Activated B cell treated with CpG ODN at 0.5 μM for 24 hours (primary cell): ENCODE measurements around the gene ANXA2R. TPM values are rescaled to one million over a fixed set of nuclear protein-coding genes. Genes with fewer than 3 reads are reported as not detected.

ENCODE experiments used
- ATAC-seq: fragments of 200-7000 bp; cut with Tn5 transposase; one replicate; pipeline ENCODE4 v1.10.0; 2021; ENCODE audit warnings: low read depth, mild to moderate bottlenecking, moderate library complexity
- CTCF ChIA-PET: fragments of 350-600 bp; sonication (Branson Sonifier 250); formaldehyde crosslinking; loops from one replicate; lab custom pipeline; 2021; ENCODE audit warnings: antibody characterized with exemption; lab: Charles Lee
- POLR2A ChIA-PET: fragments of 350-600 bp; sonication (Branson Sonifier 250); formaldehyde crosslinking; loops from one replicate; lab custom pipeline; 2021; ENCODE audit warnings: antibody characterized with exemption; lab: Charles Lee
- DNase-seq: peaks from one replicate; pipeline ENCODE4 v3.0.0; 2022
- H3K27ac Mint-ChIP-seq: one replicate; pipeline ENCODE4 v1.8.0; 2020; ENCODE audit warnings: mixed read lengths
- H3K27me3 Mint-ChIP-seq: one replicate; pipeline ENCODE4 v1.8.0; 2021; ENCODE audit warnings: mixed read lengths
- H3K36me3 Mint-ChIP-seq: one replicate; pipeline ENCODE4 v1.8.0; 2021; ENCODE audit warnings: low read depth, mixed read lengths
- H3K4me1 Mint-ChIP-seq: one replicate; pipeline ENCODE4 v1.8.0; 2021; ENCODE audit warnings: mixed read lengths
- H3K4me3 Mint-ChIP-seq: one replicate; pipeline ENCODE4 v1.8.0; 2020; ENCODE audit warnings: mild to moderate bottlenecking, mixed read lengths
- H3K9me3 Mint-ChIP-seq: one replicate; pipeline ENCODE4 v1.8.0; 2020; ENCODE audit warnings: mixed read lengths
- CTCF ChIP-seq: fragments of 200-600 bp; IDR thresholded peaks from one replicate; pipeline ENCODE4 v1.8.0; 2022; ENCODE audit warnings: antibody characterized with exemption, mild to moderate bottlenecking
- intact Hi-C: fragments of 100-400 bp; cut with micrococcal nuclease; formaldehyde crosslinking; loops from one replicate; pipeline ENCODE4 v1.15.1; 2024
- total RNA-seq: library from RNA; stranded (reverse); gene quantifications from 2 replicates; pipeline ENCODE4 v1.2.3, GENCODE V29; 2022

The ANXA2R gene
- total RNA-seq, 1 donor from 2014 or later, result 7.9 TPM

- intact Hi-C loops, result loop anchor here (2.0 to 5.0 kb wide), 4 partner anchors 13 to 595 kb away; partner anchors contain the start of genes NNT, PAIP1 and TMEM267
- CTCF ChIA-PET, result interaction anchor here (0.8 to 4.5 kb wide), 7 partner anchors 10 to 58 kb away, joined by 3 to 75 read pairs (median 24); partner anchors contain the start of gene ANXA2R
- DNase-seq (peak; percentile 69), ATAC-seq (peak; percentile 9)
- Mint-ChIP-seq H3K9me3 (no peaks in the 10 kb centered on the region), H3K4me1 (peaks cover 30% of the 10 kb centered on the region), H3K27ac (peak overlapping the region; percentile 98), H3K27me3 (no peaks in the 10 kb centered on the region), H3K4me3 (peak overlapping the region; percentile 89), H3K36me3 (peaks cover 14% of the 10 kb centered on the region)
- POLR2A ChIA-PET, result interaction anchor here (0.7 to 6.3 kb wide), 14 partner anchors 9 to 477 kb away, joined by 3 to 384 read pairs (median 23); partner anchors contain the start of genes ANXA2R, HMGCS1, TMEM267 and ZNF131
- TF ChIP-seq CTCF, result no peak
Observed at GRCh38 chr5:43007246-43007910, 32.7 kb downstream of the ANXA2R start.

DNA sequence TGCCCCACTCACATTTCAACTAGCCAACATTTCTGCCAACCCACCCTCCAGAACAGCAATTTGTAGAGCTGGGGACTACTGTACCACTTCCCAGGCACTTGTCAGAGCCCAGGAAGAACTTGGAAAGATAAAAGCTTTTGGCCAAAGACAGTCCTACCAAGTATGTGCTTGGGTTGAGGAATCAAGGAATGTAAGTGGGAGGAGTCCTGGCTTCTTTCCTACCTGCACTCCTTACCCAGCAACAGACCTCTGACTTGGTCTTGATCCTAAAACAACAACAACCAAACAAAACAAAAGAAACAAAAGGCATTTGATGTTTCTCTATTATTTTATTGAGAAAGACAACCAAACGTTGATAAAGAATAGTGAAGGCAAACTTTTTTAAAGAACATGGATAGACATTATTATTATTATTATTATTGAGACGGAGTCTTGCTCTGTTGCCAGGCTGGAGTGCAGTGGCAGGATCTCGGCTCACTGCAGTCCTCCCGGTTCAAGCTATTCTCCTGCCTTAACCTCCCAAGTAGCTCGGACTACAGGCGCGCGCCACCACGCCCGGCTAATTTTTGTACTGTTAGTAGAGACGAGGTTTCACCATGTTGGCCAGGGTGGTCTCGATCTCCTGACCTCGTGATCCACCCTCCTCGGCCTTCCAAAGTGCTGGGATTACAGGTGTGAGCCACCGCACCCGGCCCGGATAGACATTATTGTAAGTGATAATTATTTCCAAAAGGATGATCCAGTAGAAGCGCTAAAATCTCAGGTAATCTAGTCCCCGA is 33.5 kb downstream of the ANXA2R start:
- CTCF ChIA-PET, result interaction anchor here (1.1 to 4.5 kb wide), 5 partner anchors 12 to 57 kb away, joined by 3 to 75 read pairs (median 25); partner anchors contain the start of gene ANXA2R
- Mint-ChIP-seq H3K4me1 (peaks cover 30% of the 10 kb centered on the region), H3K36me3 (peaks cover 14% of the 10 kb centered on the region), H3K27me3 (peaks cover 2% of the 10 kb centered on the region), H3K27ac (peak overlapping the region; percentile 98), H3K4me3 (peak overlapping the region; percentile 89), H3K9me3 (no peaks in the 10 kb centered on the region)
- ATAC-seq (no peak), DNase-seq (no peak)
- no peak for TF ChIP-seq CTCF
- intact Hi-C loops, result loop anchor here (2.0 to 5.0 kb wide), 4 partner anchors 14 to 596 kb away; partner anchors contain the start of genes NNT, PAIP1 and TMEM267
- POLR2A ChIA-PET, result interaction anchor here (0.5 to 6.3 kb wide), 10 partner anchors 8 to 1097 kb away, joined by 4 to 384 read pairs (median 78); partner anchors contain the start of genes ANXA2R and ZNF131

DNA sequence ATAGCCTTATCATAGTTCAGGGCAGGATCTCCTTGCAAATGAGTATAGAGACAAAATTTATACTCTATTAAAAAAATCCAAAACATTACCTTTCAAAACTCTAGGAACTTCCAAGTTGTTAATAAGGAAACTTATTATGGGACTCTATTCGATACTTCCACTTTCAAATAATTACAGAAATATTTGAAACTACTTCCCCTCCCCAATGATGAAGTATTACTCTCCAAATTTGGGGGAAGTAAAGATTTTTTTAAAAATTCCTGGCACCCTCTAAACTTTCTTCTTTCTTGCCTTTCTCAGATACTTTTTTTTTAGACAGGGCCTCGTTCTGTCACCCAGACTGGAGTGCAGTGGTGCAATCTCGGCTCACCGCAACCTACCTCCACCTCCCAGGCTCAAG is 35.1 kb downstream of the ANXA2R start:
- DNase-seq (no peak), ATAC-seq (no peak)
- no peak overlapping the region for H3K4me3 Mint-ChIP-seq
- H3K9me3 Mint-ChIP-seq, result no peaks in the 10 kb centered on the region
- intact Hi-C loops, result loop anchor here (5.0 kb wide), 3 partner anchors 477 to 597 kb away; partner anchors contain the start of genes NNT, PAIP1 and TMEM267
- H3K36me3 Mint-ChIP-seq, result peaks cover 14% of the 10 kb centered on the region
- peaks cover 15% of the 10 kb centered on the region for H3K27me3 Mint-ChIP-seq
- POLR2A ChIA-PET, result interaction anchor here (6.3 kb wide), 1 partner anchor 11 kb away, joined by 327 read pairs; no protein-coding TSS in a partner anchor
- H3K27ac Mint-ChIP-seq, result no peak overlapping the region
- peaks cover 22% of the 10 kb centered on the region for H3K4me1 Mint-ChIP-seq
- no peak for TF ChIP-seq CTCF
- CTCF ChIA-PET, result no interaction called here

DNA sequence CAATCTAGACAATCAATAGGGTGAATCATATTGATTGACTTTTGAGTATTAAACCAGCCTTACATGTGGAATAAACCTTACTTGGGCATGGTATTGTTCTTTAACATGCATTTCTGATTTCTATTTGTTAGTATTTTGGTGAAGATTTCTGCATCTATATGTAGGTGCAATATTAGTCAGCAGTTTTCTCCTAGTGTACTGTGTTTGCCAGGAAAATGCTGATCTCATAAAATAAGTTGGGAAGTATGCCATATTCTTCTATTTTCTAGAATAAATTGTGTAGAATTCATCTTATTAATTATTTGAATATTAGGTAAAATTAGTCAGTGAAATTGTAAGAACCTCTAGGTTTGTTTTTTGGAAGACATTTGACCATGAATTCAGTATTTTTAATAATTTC is 38.4 kb downstream of the ANXA2R start:
- H3K4me1 Mint-ChIP-seq, result peaks cover 11% of the 10 kb centered on the region
- peaks cover 20% of the 10 kb centered on the region for H3K27me3 Mint-ChIP-seq
- no peak overlapping the region for H3K27ac Mint-ChIP-seq
- CTCF ChIA-PET, result no interaction called here
- H3K9me3 Mint-ChIP-seq, result no peaks in the 10 kb centered on the region
- POLR2A ChIA-PET, result interaction anchor here (0.7 to 1.3 kb wide), 3 partner anchors 8 to 606 kb away, joined by 3 to 7 read pairs (median 4); no protein-coding TSS in a partner anchor
- no peak for TF ChIP-seq CTCF
- no peak for ATAC-seq
- H3K4me3 Mint-ChIP-seq, result no peak overlapping the region
- DNase-seq, result no peak
- H3K36me3 Mint-ChIP-seq, result no peaks in the 10 kb centered on the region
- intact Hi-C loops, result no loop called here
